ENCODE results near the gene CARD10. TPM values are rescaled to one million over a fixed set of nuclear protein-coding genes. Genes with fewer than 3 reads are reported as not detected.
A peak's percentile ranks its signal among the peaks of the same experiment; 100 is the strongest.
"Not testable (repeated sequence)": the region's sequence is repeated elsewhere in the genome, so short reads cannot be mapped to it uniquely, and the experiment has no call there.

Gene CARD10
- total RNA-seq, 1 donor from 2014 or later = 47.9 TPM

GRCh38 chr22:37527952-37528351 is 8.7 kb upstream of the CARD10 start:
- DNase-seq (ENCODE audit: low read depth in 2 of 2) = not testable (repeated sequence)

- DNase-seq (ENCODE audit: low read depth in 2 of 2) = not testable (repeated sequence)
Measured at GRCh38 chr22:37527081-37527752, 8.0 kb upstream of the CARD10 start.

GRCh38 chr22:37526376-37526775 is 7.2 kb upstream of the CARD10 start:
- DNase-seq (ENCODE audit: low read depth in 2 of 2) = peak in 1 of 2 donors; percentile 31

GRCh38 chr22:37525746-37526350 is 6.6 kb upstream of the CARD10 start:
- DNase-seq (ENCODE audit: low read depth in 2 of 2) = no peak

GRCh38 chr22:37525073-37525745 is 6.0 kb upstream of the CARD10 start:
- peak in 1 of 2 donors; percentile 83 for DNase-seq (ENCODE audit: low read depth in 2 of 2)

- no peak for DNase-seq (ENCODE audit: low read depth in 2 of 2)
Measured at GRCh38 chr22:37522482-37522881, 3.3 kb upstream of the CARD10 start.

GRCh38 chr22:37521236-37521739 is 2.1 kb upstream of the CARD10 start:
- DNase-seq (ENCODE audit: low read depth in 2 of 2) = no peak

GRCh38 chr22:37520776-37521191 is 1.6 kb upstream of the CARD10 start:
- no peak for DNase-seq (ENCODE audit: low read depth in 2 of 2)

GRCh38 chr22:37518509-37519267 is 527 bp downstream of the CARD10 start:
- DNase-seq (ENCODE audit: low read depth in 2 of 2) = no peak

GRCh38 chr22:37517826-37518450 is 1.3 kb downstream of the CARD10 start:
- no peak for DNase-seq (ENCODE audit: low read depth in 2 of 2)

GRCh38 chr22:37516456-37516855 is 2.8 kb downstream of the CARD10 start:
- DNase-seq (ENCODE audit: low read depth in 2 of 2) = no peak

GRCh38 chr22:37515901-37516300 is 3.3 kb downstream of the CARD10 start:
- DNase-seq (ENCODE audit: low read depth in 2 of 2) = no peak

GRCh38 chr22:37514526-37515051 is 4.6 kb downstream of the CARD10 start:
- DNase-seq (ENCODE audit: low read depth in 2 of 2) = no peak

- DNase-seq (ENCODE audit: low read depth in 2 of 2) = no peak
Measured at GRCh38 chr22:37511395-37512104, 7.7 kb downstream of the CARD10 start.

- no peak for DNase-seq (ENCODE audit: low read depth in 2 of 2)
Measured at GRCh38 chr22:37510091-37510490, 9.1 kb downstream of the CARD10 start.

GRCh38 chr22:37509059-37509860 is 10.0 kb downstream of the CARD10 start:
- peak in 1 of 2 donors; percentile 60 for DNase-seq (ENCODE audit: low read depth in 2 of 2)

- peak in 1 of 2 donors; percentile 55 for DNase-seq (ENCODE audit: low read depth in 2 of 2)
Measured at GRCh38 chr22:37508431-37508992, 10.7 kb downstream of the CARD10 start.

- DNase-seq (ENCODE audit: low read depth in 2 of 2) = no peak
Measured at GRCh38 chr22:37507731-37508130, 11.5 kb downstream of the CARD10 start.

- no peak for DNase-seq (ENCODE audit: low read depth in 2 of 2)
Measured at GRCh38 chr22:37505989-37506388, 13.2 kb downstream of the CARD10 start.
